ENCODE results near the gene CALML6. TPM values are rescaled to one million over a fixed set of nuclear protein-coding genes. Genes with fewer than 3 reads are reported as not detected.

The CALML6 gene
- total and polyA plus RNA-seq, 2 of the 8 experiments (the other 6 are each of a cell fraction or from before 2014, with no cell fraction given), result 0.54 to 1.3 TPM

GRCh38 chr1:1955621-1956094 lies 40.6 kb downstream of the CALML6 start:
- Histone ChIP-seq H2BK20ac (ENCODE audit: low read length) (no peak overlapping the region), H4K5ac (ENCODE audit: insufficient read length, low read depth, low read length) (no peak overlapping the region), H3K56ac (replicated peaks; ENCODE audit: insufficient read length, low read depth, low read length) (no peak overlapping the region), H3K18ac (ENCODE audit: extremely low read depth, low read length) (no peak overlapping the region), H2BK15ac (ENCODE audit: low read length) (0 out of 2 replicates have a peak overlapping the region, but pooled peaks have one; percentile 29), H3K27ac (ENCODE audit: low read depth, low read length) (no peak overlapping the region), H2BK5ac (ENCODE audit: low read depth, low read length) (no peak overlapping the region), H4K20me1 (replicated peaks in 1 of 2; ENCODE audit: control insufficient read depth in 1 of 2, insufficient read depth in 2 of 2, low read length in 2 of 2) (peaks cover 0 to 1% of the 10 kb centered on the region in 2 experiments), H2BK120ac (replicated peaks; ENCODE audit: low read depth, low read length) (no peak overlapping the region), H4K91ac (replicated peaks; ENCODE audit: insufficient read length, low read length) (peak overlapping the region; percentile 65), H3K14ac (ENCODE audit: insufficient read length) (no peak overlapping the region), H3K23me2 (ENCODE audit: low read depth, low read length) (no peaks in the 10 kb centered on the region; the same call in 1 of the 2 replicates), H3K27me3 (replicated peaks in 1 of 4; ENCODE audit: control insufficient read depth in 3 of 4, extremely low read depth in 1 of 4, insufficient read depth in 3 of 4, low read length in 3 of 4) (no peaks in the 10 kb centered on the region; a peak in 1 of 7 replicates), H3K4me1 (replicated peaks in 1 of 4; ENCODE audit: control insufficient read depth in 3 of 4, insufficient read depth in 4 of 4, low read length in 3 of 4) (peaks cover 0 to 8% (median 4%) of the 10 kb centered on the region in 4 experiments; a peak in 5 of 7 replicates), H3K79me1 (ENCODE audit: low read depth, low read length) (no peaks in the 10 kb centered on the region), H2AFZ (ENCODE audit: low read length) (no peak overlapping the region), H4K8ac (ENCODE audit: extremely low read depth, insufficient read depth, low read length) (peak overlapping the region; percentile 41; the same call in 1 of the 2 replicates), H3K4me2 (ENCODE audit: insufficient read depth in 1 of 2, low read depth in 2 of 2, low read length in 2 of 2) (no peak overlapping the region), H2AK5ac (ENCODE audit: low read depth, low read length) (no peak overlapping the region), H3K9ac (replicated peaks in 1 of 4; ENCODE audit: extremely low read depth in 1 of 4, low read depth in 3 of 4, low read length in 3 of 4) (no peak overlapping the region), H2BK12ac (ENCODE audit: low read depth, low read length) (no peak overlapping the region), H3K23ac (ENCODE audit: insufficient read length) (no peak overlapping the region), H3K79me2 (ENCODE audit: control insufficient read depth in 1 of 2, insufficient read depth in 2 of 2, low read length in 2 of 2) (no peaks in the 10 kb centered on the region), H3K4me3 (ENCODE audit: extremely low read depth in 1 of 4, insufficient read depth in 2 of 4, low read depth in 3 of 4, low read length in 4 of 4) (no peak overlapping the region), H3K4ac (replicated peaks; ENCODE audit: insufficient read length, low read depth, low read length) (no peak overlapping the region), H3K36me3 (ENCODE audit: control insufficient read depth in 2 of 4, insufficient read depth in 4 of 4, low read length in 3 of 4) (no peaks in the 10 kb centered on the region), H3K9me3 (ENCODE audit: insufficient read depth in 2 of 2, low read depth in 1 of 2, low read length in 1 of 2) (peaks cover 0 to 5% of the 10 kb centered on the region in 2 experiments; a peak in 1 of 4 replicates)
- POLR2A ChIA-PET (ENCODE audit: partially characterized antibody), result interaction anchor here (1.1 to 1.3 kb wide), 2 partner anchors 20 to 85 kb away, joined by 3 read pairs; no protein-coding TSS in a partner anchor
- TF ChIP-seq SP2 (IDR thresholded peaks at IDR 0.05; ENCODE audit: low read length), result no peak
- no peak for TF ChIP-seq MAFK (IDR thresholded peaks at IDR 0.05; ENCODE audit: low read depth, low read length)
- TF ChIP-seq SUZ12 (IDR thresholded peaks at IDR 0.05; ENCODE audit: low read length), result no peak
- TF ChIP-seq KDM4A (IDR thresholded peaks at IDR 0.05; ENCODE audit: low read depth, low read length, severe bottlenecking), result no peak
- no peak for TF ChIP-seq E2F6 (IDR thresholded peaks at IDR 0.05)
- no peak for TF ChIP-seq HDAC2 (IDR thresholded peaks at IDR 0.05; ENCODE audit: borderline replicate concordance in 1 of 2, low read depth in 2 of 2, low read length in 2 of 2)
- WGBS, 2 experiments (ENCODE audit: extremely low coverage in 1 of 2, insufficient coverage in 1 of 2, insufficient read length in 1 of 2, insufficient replicate concordance in 2 of 2, low coverage in 1 of 2, low lambda C conversion rate in 2 of 2, missing lambda C conversion rate in 1 of 2), result 90% methylated on average over 14 of the region's 14 CpGs; no CpG with 5 or more reads in 1 of the 2 experiments
- DNase-seq (ENCODE audit: low read depth in 1 of 2, low spot score in 2 of 2) (no peak), FAIRE-seq (no peak)
- CTCF ChIA-PET (ENCODE audit: partially characterized antibody), result interaction anchor here (0.6 to 15.6 kb wide), 16 partner anchors 10 to 94 kb away, joined by 3 to 249 read pairs (median 4); partner anchors contain the start of gene PRKCZ
